ENCODE results near the gene HLA-DQA2.

Gene HLA-DQA2

DNA sequence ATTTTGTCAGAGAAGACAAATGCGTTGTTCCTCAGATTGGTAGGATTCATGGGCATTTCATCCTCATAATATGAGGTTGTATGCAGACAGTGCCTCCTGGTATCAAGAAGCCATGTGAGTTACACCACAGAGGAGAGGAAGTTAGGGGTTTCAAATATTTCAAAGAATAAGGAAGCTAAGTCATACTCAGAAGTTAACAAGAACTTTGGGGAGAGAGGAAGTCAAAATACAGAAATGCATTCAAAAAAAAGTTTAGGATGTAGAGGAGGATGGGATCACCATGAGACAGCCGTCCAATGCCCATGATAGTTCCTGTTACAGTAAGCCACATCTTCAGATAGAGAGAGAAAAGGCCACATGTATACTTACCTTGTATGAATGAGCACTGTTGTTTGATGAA, 53.3 kb downstream of the HLA-DQA2 start:
- ChIA-PET POLR2A (ENCODE audit: low non-redundant PET) (no interaction called here), CTCF (no interaction called here)
- DNase-seq (ENCODE audit: low spot score), result no peak
- TF ChIP-seq, protein P1, sequence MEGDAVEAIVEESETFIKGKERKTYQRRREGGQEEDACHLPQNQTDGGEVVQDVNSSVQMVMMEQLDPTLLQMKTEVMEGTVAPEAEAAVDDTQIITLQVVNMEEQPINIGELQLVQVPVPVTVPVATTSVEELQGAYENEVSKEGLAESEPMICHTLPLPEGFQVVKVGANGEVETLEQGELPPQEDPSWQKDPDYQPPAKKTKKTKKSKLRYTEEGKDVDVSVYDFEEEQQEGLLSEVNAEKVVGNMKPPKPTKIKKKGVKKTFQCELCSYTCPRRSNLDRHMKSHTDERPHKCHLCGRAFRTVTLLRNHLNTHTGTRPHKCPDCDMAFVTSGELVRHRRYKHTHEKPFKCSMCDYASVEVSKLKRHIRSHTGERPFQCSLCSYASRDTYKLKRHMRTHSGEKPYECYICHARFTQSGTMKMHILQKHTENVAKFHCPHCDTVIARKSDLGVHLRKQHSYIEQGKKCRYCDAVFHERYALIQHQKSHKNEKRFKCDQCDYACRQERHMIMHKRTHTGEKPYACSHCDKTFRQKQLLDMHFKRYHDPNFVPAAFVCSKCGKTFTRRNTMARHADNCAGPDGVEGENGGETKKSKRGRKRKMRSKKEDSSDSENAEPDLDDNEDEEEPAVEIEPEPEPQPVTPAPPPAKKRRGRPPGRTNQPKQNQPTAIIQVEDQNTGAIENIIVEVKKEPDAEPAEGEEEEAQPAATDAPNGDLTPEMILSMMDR (conservative IDR thresholded peaks at IDR 0.05; ENCODE audit: low read depth), result no peak
- H3K27ac ChIP-seq, result no peak overlapping the region
